Epithelial cell of proximal tubule (primary cell): ENCODE data around the gene GPX4. TPM values are rescaled to one million over a fixed set of nuclear protein-coding genes. Genes with fewer than 3 reads are reported as not detected.

ENCODE experiments used
- DNase-seq: peaks from one replicate; pipeline ENCODE4 v3.0.0-alpha.2; 2011; ENCODE audit warnings: low read depth
- H3K4me3 ChIP-seq: 2 replicates; pipeline ENCODE4 v1.5.1; 2011; ENCODE audit warnings: low read depth, mild to moderate bottlenecking, low read length
- CTCF ChIP-seq: conservative IDR thresholded peaks from 2 replicates; pipeline ENCODE4 v1.5.1; 2012; ENCODE audit warnings: low read depth, mild to moderate bottlenecking, low read length
- total RNA-seq: library from RNA; depleted of rRNA; stranded (reverse); fragments of >200 nt; gene quantifications from 2 replicates; pipeline ENCODE4 v1.2.3, GENCODE V29; 2015

Gene GPX4
- total RNA-seq, 1 donor from 2014 or later, result 457 TPM

GRCh38 chr19:1106841-1107660 lies 3.3 kb downstream of the GPX4 start:
- no peak for DNase-seq
- TF ChIP-seq CTCF, result peak; percentile 25
- no peak overlapping the region for H3K4me3 ChIP-seq

DNA sequence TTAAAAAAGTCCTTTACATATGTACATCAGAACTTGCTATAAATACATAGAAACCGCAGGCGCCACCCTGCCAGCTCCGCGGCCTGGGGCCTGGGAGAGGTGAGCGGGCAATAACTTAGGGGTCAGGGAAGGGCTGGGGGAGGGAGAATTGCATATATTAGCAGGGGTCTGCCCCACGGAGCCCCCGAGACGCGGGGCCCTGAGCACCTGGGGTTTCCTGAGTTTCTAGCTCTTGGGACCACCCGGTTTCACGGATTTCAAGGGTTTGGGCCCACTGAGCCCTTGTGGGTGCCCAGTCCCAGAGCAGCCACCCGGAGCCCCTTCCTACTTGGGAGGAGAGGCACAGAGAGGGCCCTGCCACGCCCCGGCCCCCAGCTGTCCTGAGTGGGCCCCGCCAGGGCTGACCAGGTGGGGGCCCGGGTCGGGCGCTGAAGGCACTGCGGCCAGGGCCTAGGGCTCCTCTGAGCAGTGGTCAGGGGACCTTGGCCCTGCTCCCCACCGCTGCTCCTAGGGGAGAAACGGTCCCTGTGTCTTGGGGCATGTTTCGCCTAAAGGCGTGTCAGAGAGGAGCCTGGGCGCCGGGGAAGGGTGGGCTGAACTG lies 4.0 kb downstream of the GPX4 start:
- TF ChIP-seq CTCF, result no peak
- no peak for DNase-seq
- H3K4me3 ChIP-seq, result no peak overlapping the region

DNA sequence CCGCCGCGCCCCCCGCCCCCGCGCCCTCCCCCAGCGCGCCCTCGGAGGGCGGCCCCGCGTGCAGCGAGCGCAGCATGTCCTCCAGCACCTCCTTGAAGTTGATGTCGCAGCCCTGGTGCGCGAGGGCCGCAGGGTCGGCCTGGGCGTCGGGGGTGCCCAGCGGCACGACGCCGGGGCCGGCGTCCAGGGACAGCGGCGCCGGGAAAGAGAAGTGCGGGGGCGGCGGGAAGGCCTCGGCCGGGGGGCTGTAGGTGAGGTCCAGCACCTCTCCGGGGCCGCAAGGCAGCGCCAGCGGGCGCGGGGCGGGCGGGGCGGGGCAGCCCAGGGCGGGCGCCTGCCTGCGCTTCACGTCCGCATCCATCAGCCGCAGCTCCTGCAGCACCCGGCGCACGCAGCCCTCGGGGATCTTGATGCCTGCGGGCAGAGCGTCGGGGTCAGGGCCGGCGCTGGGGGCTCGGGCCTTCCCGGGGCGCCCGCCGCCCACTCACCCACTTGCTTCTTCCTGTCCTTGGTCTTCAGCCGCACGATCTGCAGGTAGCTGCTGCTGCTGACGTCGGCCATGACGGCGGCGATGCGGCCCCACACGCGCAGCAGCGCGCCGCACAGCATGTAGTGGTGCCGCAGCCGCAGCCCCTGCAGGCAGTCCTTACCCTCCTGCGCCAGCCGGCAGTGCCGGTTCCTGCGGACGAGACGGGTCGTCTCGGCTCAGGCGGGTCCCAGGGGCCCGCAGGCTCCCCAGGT lies 4.7 kb downstream of the GPX4 start:
- no peak for DNase-seq
- no peak overlapping the region for H3K4me3 ChIP-seq
- TF ChIP-seq CTCF, result no peak

GRCh38 chr19:1109032-1109551 lies 5.3 kb downstream of the GPX4 start:
- no peak overlapping the region for H3K4me3 ChIP-seq
- DNase-seq, result no peak
- TF ChIP-seq CTCF, result no peak

DNA sequence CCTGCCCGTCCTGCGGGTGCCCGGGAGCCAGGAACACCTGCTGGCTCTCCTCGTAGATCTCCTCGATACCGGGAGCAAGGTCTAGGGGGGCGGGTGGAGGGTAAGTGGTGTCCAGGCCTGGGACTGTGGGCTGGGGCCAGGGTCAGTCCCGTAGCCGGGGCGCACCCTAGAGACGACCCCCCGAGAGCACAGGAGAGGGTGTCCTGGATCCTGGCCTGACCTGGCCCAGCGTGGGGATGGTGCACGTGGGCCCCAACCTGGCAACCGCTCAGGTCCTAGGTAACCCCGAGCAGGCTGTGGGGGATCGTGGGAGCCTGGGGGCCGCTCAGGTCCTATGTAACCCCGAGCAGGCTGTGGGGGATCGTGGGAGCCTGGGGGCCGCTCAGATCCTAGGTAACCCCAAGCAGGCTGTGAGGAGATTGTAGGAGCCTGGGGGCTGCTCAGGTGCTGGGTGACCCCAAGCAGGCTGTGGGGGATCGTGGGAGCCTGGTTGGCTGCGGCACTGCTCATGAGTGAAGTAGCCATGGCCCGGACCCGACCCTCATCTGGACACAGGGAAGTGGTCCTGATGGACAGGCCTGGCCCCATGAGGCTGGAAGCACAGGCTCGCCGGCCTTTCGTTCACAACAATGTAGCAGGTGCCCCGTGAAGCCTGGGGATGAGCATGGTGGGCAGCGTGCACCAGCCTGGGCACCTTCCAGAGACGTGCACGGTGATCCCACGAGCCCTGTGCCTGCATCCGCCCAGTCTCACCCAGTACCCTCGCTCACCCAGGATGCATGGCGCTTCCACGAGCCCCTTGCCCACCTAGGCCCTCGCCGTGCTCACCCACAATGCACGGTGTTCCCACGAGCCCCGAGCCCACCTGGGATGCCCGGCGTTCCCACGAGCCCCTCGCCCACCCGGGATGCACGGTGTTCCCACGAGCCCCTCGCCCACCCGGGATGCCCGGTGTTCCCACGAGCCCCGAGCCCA lies 6.2 kb downstream of the GPX4 start:
- no peak for DNase-seq
- H3K4me3 ChIP-seq, result no peak overlapping the region
- no peak for TF ChIP-seq CTCF
